ENCODE measurements around the gene PANX2.

DNA sequence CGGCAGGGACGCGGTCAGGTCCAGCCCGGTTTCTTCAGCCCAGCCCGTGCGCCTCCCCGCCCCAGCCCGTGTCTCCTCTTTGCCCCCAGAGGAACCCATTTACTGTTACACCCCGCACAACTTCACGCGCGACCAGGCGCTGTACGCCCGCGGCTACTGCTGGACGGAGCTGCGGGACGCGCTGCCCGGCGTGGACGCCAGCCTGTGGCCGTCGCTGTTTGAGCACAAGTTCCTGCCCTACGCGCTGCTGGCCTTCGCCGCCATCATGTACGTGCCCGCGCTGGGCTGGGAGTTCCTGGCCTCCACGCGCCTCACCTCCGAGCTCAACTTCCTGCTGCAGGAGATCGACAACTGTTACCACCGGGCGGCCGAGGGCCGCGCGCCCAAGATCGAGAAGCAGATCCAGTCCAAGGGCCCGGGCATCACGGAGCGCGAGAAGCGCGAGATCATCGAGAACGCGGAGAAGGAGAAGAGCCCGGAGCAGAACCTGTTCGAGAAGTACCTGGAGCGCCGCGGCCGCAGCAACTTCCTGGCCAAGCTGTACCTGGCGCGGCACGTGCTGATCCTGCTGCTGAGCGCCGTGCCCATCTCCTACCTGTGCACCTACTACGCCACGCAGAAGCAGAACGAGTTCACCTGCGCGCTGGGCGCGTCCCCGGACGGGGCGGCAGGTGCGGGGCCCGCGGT, 6.5 kb downstream of the PANX2 start:
- TF ChIP-seq, protein P1, sequence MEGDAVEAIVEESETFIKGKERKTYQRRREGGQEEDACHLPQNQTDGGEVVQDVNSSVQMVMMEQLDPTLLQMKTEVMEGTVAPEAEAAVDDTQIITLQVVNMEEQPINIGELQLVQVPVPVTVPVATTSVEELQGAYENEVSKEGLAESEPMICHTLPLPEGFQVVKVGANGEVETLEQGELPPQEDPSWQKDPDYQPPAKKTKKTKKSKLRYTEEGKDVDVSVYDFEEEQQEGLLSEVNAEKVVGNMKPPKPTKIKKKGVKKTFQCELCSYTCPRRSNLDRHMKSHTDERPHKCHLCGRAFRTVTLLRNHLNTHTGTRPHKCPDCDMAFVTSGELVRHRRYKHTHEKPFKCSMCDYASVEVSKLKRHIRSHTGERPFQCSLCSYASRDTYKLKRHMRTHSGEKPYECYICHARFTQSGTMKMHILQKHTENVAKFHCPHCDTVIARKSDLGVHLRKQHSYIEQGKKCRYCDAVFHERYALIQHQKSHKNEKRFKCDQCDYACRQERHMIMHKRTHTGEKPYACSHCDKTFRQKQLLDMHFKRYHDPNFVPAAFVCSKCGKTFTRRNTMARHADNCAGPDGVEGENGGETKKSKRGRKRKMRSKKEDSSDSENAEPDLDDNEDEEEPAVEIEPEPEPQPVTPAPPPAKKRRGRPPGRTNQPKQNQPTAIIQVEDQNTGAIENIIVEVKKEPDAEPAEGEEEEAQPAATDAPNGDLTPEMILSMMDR (IDR thresholded peaks at IDR 0.05; ENCODE audit: low read depth, low read length, missing input control), result no peak
- TF ChIP-seq, protein P2, sequence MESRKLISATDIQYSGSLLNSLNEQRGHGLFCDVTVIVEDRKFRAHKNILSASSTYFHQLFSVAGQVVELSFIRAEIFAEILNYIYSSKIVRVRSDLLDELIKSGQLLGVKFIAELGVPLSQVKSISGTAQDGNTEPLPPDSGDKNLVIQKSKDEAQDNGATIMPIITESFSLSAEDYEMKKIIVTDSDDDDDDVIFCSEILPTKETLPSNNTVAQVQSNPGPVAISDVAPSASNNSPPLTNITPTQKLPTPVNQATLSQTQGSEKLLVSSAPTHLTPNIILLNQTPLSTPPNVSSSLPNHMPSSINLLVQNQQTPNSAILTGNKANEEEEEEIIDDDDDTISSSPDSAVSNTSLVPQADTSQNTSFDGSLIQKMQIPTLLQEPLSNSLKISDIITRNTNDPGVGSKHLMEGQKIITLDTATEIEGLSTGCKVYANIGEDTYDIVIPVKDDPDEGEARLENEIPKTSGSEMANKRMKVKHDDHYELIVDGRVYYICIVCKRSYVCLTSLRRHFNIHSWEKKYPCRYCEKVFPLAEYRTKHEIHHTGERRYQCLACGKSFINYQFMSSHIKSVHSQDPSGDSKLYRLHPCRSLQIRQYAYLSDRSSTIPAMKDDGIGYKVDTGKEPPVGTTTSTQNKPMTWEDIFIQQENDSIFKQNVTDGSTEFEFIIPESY (IDR thresholded peaks at IDR 0.05), result no peak
